Skin of body (tissue), 2 donors: Measurements from ENCODE around the gene TOMM5. TPM values are rescaled to one million over a fixed set of nuclear protein-coding genes. Genes with fewer than 3 reads are reported as not detected.

ENCODE experiments used
- DNase-seq: peaks from one replicate; lab custom pipeline; 2025; lab: John Stamatoyannopoulos, UW
- total RNA-seq: library from RNA; depleted of rRNA; stranded (reverse); fragments of >200 nt; gene quantifications from one replicate; pipeline ENCODE4 v1.2.3, GENCODE V29; 2014

The TOMM5 gene
- total RNA-seq, 1 donor from 2014 or later = 81.3 TPM

GRCh38 chr9:37563806-37564513, 28.4 kb downstream of the TOMM5 start:
- DNase-seq = no peak

GRCh38 chr9:37562826-37563225, 29.6 kb downstream of the TOMM5 start:
- DNase-seq = no peak

- DNase-seq = no peak
Observed at GRCh38 chr9:37561682-37562081, 30.7 kb downstream of the TOMM5 start.

GRCh38 chr9:37559855-37560592, 32.4 kb downstream of the TOMM5 start:
- no peak for DNase-seq

- no peak for DNase-seq
Observed at GRCh38 chr9:37559125-37559524, 33.3 kb downstream of the TOMM5 start.

GRCh38 chr9:37555786-37556185, 36.6 kb downstream of the TOMM5 start:
- DNase-seq = no peak

- DNase-seq = no peak
Observed at GRCh38 chr9:37554318-37554717, 38.1 kb downstream of the TOMM5 start.

GRCh38 chr9:37551888-37552287, 40.5 kb downstream of the TOMM5 start:
- no peak for DNase-seq

- no peak for DNase-seq
Observed at GRCh38 chr9:37551468-37551867, 40.9 kb downstream of the TOMM5 start.

GRCh38 chr9:37550781-37551180, 41.6 kb downstream of the TOMM5 start:
- DNase-seq = no peak

GRCh38 chr9:37549527-37549926, 42.9 kb downstream of the TOMM5 start:
- no peak for DNase-seq

- no peak for DNase-seq
Observed at GRCh38 chr9:37547328-37547878, 45.0 kb downstream of the TOMM5 start.

- no peak for DNase-seq
Observed at GRCh38 chr9:37543468-37543867, 48.9 kb downstream of the TOMM5 start.

GRCh38 chr9:37542895-37543294, 49.5 kb downstream of the TOMM5 start:
- no peak for DNase-seq

- DNase-seq = no peak
Observed at GRCh38 chr9:37542488-37542887, 49.9 kb downstream of the TOMM5 start.

- DNase-seq = no peak
Observed at GRCh38 chr9:37541465-37541864, 50.9 kb downstream of the TOMM5 start.

- no peak for DNase-seq
Observed at GRCh38 chr9:37540634-37541033, 51.8 kb downstream of the TOMM5 start.

- DNase-seq = no peak
Observed at GRCh38 chr9:37539634-37540033, 52.8 kb downstream of the TOMM5 start.
